HEK293 (cell line): Measurements from ENCODE around the gene IRAK1BP1.
"Not testable (repeated sequence)": the region's sequence is repeated elsewhere in the genome, so short reads cannot be mapped to it uniquely, and the experiment has no call there.

Experiments
- CTCF ChIA-PET: fragments of 350-600 bp; formaldehyde crosslinking; extraction: SDS; loops from one replicate; lab custom pipeline; 2021; ENCODE audit warnings: antibody characterized with exemption; lab: Yijun Ruan, JAX
- POLR2A ChIA-PET: fragments of 300-600 bp; formaldehyde crosslinking; extraction: SDS; loops from one replicate; lab custom pipeline; 2020; ENCODE audit warnings: antibody characterized with exemption, inconsistent platforms; lab: Yijun Ruan, JAX
- H3K27ac ChIP-seq: fragments of 200-500 bp; sonication (Bioruptor generic); 2 replicates; pipeline ENCODE4 v1.5.1; 2014; ENCODE audit warnings: low read depth, low read length, control low read depth, inconsistent platforms; ENCODE audit errors: extremely low read depth
- H3K36me3 ChIP-seq, 2 experiments: fragments of 200-500 bp in 1 of 2; sonication (Bioruptor generic) in 1 of 2; 1 replicate in 1 of 2; 2 replicates in 1 of 2; pipeline ENCODE4 v1.5.1; 2014 to 2017; ENCODE audit warnings: inconsistent platforms in 2 of 2, low read length in 2 of 2; ENCODE audit not compliant: control insufficient read depth in 2 of 2, insufficient read depth in 1 of 2
- H3K4me1 ChIP-seq: fragments of 200-500 bp; sonication (Bioruptor generic); 2 replicates; pipeline ENCODE4 v1.5.1; 2014; ENCODE audit warnings: mild to moderate bottlenecking, low read length, inconsistent platforms; ENCODE audit not compliant: control insufficient read depth, insufficient read depth
- H3K4me3 ChIP-seq: 2 replicates; pipeline ENCODE4 v1.5.1; 2011; ENCODE audit warnings: low read depth, mild to moderate bottlenecking, control low read depth, low read length, moderate library complexity
- H3K9me3 ChIP-seq: fragments of 200-500 bp; sonication (Bioruptor generic); 2 replicates; pipeline ENCODE4 v1.5.1; 2014; ENCODE audit warnings: low read depth, low read length, inconsistent platforms; ENCODE audit not compliant: control insufficient read depth, insufficient read depth
- ELK4 ChIP-seq: IDR thresholded peaks from 2 replicates; pipeline ENCODE4 v1.6.1; 2011; ENCODE audit warnings: mild to moderate bottlenecking, low read depth, low read length, borderline replicate concordance
- KLF16 ChIP-seq: fragments of 450-650 bp; formaldehyde crosslinking; IDR thresholded peaks from 2 replicates; pipeline ENCODE4 v1.5.1; 2017; ENCODE audit warnings: missing biosample characterization, missing genetic modification characterization
- ZBTB48 ChIP-seq: fragments of 450-650 bp; formaldehyde crosslinking; IDR thresholded peaks from 2 replicates; pipeline ENCODE4 v1.5.1; 2016; ENCODE audit warnings: missing biosample characterization, missing genetic modification characterization
- ZNF221 ChIP-seq: fragments of 450-650 bp; formaldehyde crosslinking; IDR thresholded peaks from 2 replicates; pipeline ENCODE4 v1.5.1; 2017; ENCODE audit warnings: missing biosample characterization, missing genetic modification characterization, borderline replicate concordance
- ZNF223 ChIP-seq: fragments of 450-650 bp; formaldehyde crosslinking; IDR thresholded peaks from 2 replicates; pipeline ENCODE4 v1.5.1; 2016; ENCODE audit warnings: missing biosample characterization, missing genetic modification characterization
- ZNF292 ChIP-seq: fragments of 450-650 bp; formaldehyde crosslinking; IDR thresholded peaks from 2 replicates; pipeline ENCODE4 v1.5.1; 2016; ENCODE audit warnings: low read depth, missing biosample characterization, missing genetic modification characterization, borderline replicate concordance
- ZNF416 ChIP-seq: fragments of 450-650 bp; formaldehyde crosslinking; IDR thresholded peaks from 2 replicates; pipeline ENCODE4 v1.5.1; 2016; ENCODE audit warnings: missing biosample characterization, missing genetic modification characterization
- ZNF501 ChIP-seq: fragments of 450-650 bp; formaldehyde crosslinking; IDR thresholded peaks from 2 replicates; pipeline ENCODE4 v1.5.1; 2016; ENCODE audit warnings: missing biosample characterization, missing genetic modification characterization
- ZNF514 ChIP-seq: fragments of 450-650 bp; formaldehyde crosslinking; IDR thresholded peaks from 2 replicates; pipeline ENCODE4 v1.5.1; 2016; ENCODE audit warnings: missing biosample characterization, missing genetic modification characterization
- ZNF521 ChIP-seq: fragments of 450-650 bp; formaldehyde crosslinking; IDR thresholded peaks from 2 replicates; pipeline ENCODE4 v1.5.1; 2017; ENCODE audit warnings: missing biosample characterization, mild to moderate bottlenecking, missing genetic modification characterization
- ZNF530 ChIP-seq: fragments of 450-650 bp; formaldehyde crosslinking; IDR thresholded peaks from 2 replicates; pipeline ENCODE4 v1.5.1; 2016; ENCODE audit warnings: low read depth, missing biosample characterization, missing genetic modification characterization
- ZNF549 ChIP-seq: fragments of 450-650 bp; IDR thresholded peaks from 2 replicates; pipeline ENCODE4 v1.5.1; 2018; ENCODE audit warnings: missing biosample characterization, missing genetic modification characterization, mild to moderate bottlenecking, inconsistent platforms, moderate library complexity
- ZNF785 ChIP-seq: fragments of 450-650 bp; formaldehyde crosslinking; IDR thresholded peaks from 2 replicates; pipeline ENCODE4 v1.5.1; 2016; ENCODE audit warnings: missing biosample characterization, missing genetic modification characterization
- ZNF830 ChIP-seq: fragments of 450-650 bp; IDR thresholded peaks from 2 replicates; pipeline ENCODE4 v1.5.0; 2018; ENCODE audit warnings: missing biosample characterization, missing genetic modification characterization, low read depth, mild to moderate bottlenecking, moderate library complexity
- TF ChIP-seq, protein P1 (sequence below): fragments of 450-650 bp; formaldehyde crosslinking; IDR thresholded peaks from 2 replicates; pipeline ENCODE4 v1.5.1; 2016; ENCODE audit warnings: missing biosample characterization, missing genetic modification characterization, low read depth
- TF ChIP-seq, protein P2 (sequence below): fragments of 450-650 bp; formaldehyde crosslinking; IDR thresholded peaks from 2 replicates; pipeline ENCODE4 v1.5.1; 2016; ENCODE audit warnings: missing biosample characterization, missing genetic modification characterization
- TF ChIP-seq, protein P3 (sequence below): fragments of 450-650 bp; formaldehyde crosslinking; IDR thresholded peaks from 2 replicates; pipeline ENCODE4 v1.5.1; 2016; ENCODE audit warnings: missing biosample characterization, missing genetic modification characterization

Gene IRAK1BP1

GRCh38 chr6:78911218-78911940 is 44.0 kb downstream of the IRAK1BP1 start (continued):
- TF ChIP-seq ELK4, result no peak
- TF ChIP-seq ZBTB48 (tag by site-specific recombination), result no peak
- TF ChIP-seq, protein P1, sequence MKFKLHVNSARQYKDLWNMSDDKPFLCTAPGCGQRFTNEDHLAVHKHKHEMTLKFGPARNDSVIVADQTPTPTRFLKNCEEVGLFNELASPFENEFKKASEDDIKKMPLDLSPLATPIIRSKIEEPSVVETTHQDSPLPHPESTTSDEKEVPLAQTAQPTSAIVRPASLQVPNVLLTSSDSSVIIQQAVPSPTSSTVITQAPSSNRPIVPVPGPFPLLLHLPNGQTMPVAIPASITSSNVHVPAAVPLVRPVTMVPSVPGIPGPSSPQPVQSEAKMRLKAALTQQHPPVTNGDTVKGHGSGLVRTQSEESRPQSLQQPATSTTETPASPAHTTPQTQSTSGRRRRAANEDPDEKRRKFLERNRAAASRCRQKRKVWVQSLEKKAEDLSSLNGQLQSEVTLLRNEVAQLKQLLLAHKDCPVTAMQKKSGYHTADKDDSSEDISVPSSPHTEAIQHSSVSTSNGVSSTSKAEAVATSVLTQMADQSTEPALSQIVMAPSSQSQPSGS (tag by site-specific recombination), result no peak
- no peak for TF ChIP-seq ZNF292
- TF ChIP-seq ZNF223 (tag by site-specific recombination), result no peak
- no peak for TF ChIP-seq ZNF785 (tag by site-specific recombination)
- no peak for TF ChIP-seq ZNF501 (tag by site-specific recombination)
- no peak for TF ChIP-seq ZNF514 (tag by site-specific recombination)
- no peak for TF ChIP-seq ZNF416

GRCh38 chr6:78916411-78916810 is 49.1 kb downstream of the IRAK1BP1 start:
- no peak overlapping the region for H3K27ac ChIP-seq
- no peaks in the 10 kb centered on the region for H3K4me1 ChIP-seq
- no peaks in the 10 kb centered on the region for H3K36me3 ChIP-seq
- POLR2A ChIA-PET, result no interaction called here
- H3K9me3 ChIP-seq, result no peaks in the 10 kb centered on the region; the same call in 1 of the 2 replicates
- CTCF ChIA-PET, result no interaction called here
- no peak overlapping the region for H3K4me3 ChIP-seq
- TF ChIP-seq ZNF830 (tag by site-specific recombination) (no peak), ZNF549 (no peak)

- Histone ChIP-seq H3K4me1 (no peaks in the 10 kb centered on the region), H3K4me3 (no peak overlapping the region), H3K27ac (no peak overlapping the region), H3K36me3 (no peaks in the 10 kb centered on the region), H3K9me3 (no peaks in the 10 kb centered on the region; the same call in 1 of the 2 replicates)
- CTCF ChIA-PET, result no interaction called here
- TF ChIP-seq ZNF521 (tag by site-specific recombination) (no peak), ZNF221 (tag by site-specific recombination) (no peak)
- POLR2A ChIA-PET, result no interaction called here
Measured at GRCh38 chr6:78917788-78918187, 50.4 kb downstream of the IRAK1BP1 start.

DNA sequence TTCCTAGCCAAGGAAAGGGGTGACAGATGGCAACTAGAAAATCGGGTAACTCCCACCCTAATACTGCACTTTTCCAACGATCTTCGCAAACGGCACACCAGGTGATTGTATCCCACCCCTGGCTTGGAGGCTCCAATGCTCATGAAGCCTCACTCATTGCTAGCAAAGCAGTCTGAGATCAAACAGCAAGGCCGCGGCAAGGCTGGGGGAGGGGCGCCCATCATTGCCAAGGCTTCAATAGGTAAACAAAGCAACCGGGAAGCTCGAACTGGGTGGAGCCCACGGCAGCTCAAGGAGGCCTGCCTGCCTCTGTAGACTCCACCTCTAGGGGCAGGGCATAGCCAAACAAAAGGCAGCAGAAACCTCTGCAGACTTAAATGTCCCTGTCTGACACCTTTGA is 53.8 kb downstream of the IRAK1BP1 start:
- H3K4me3 ChIP-seq, H3K36me3 ChIP-seq, H3K27ac ChIP-seq, CTCF ChIA-PET, H3K4me1 ChIP-seq, H3K9me3 ChIP-seq, POLR2A ChIA-PET: not testable (repeated sequence)

DNA sequence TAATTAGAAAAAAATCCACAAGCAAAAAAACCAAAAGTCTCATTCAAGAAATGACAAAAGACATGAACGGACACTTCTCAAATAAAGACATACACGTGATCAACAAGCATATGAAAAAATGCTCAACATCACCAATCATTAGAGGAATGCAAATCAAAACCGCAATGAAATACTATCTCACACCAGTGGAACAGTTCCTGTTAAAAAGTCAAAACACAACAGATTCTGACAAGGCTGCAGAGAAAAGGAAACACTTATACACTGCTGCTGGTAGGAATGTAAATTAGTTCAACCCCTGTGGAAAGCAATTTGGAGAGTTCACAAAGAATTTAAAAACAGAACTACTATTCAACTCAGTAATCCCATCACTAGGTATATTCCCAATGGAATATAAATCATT is 58.0 kb downstream of the IRAK1BP1 start:
- ChIA-PET POLR2A (no interaction called here), CTCF (no interaction called here)
- H3K4me3 ChIP-seq, result no peak overlapping the region
- H3K9me3 ChIP-seq, result no peaks in the 10 kb centered on the region; the same call in 1 of the 2 replicates
- H3K36me3 ChIP-seq, result no peaks in the 10 kb centered on the region
- H3K4me1 ChIP-seq, result no peaks in the 10 kb centered on the region
- no peak overlapping the region for H3K27ac ChIP-seq
- TF ChIP-seq KLF16 (tag by site-specific recombination) (no peak), ZNF530 (tag by site-specific recombination) (no peak), ZNF501 (tag by site-specific recombination) (no peak), ZNF514 (tag by site-specific recombination) (no peak), ZNF416 (no peak)
- TF ChIP-seq, protein P2, sequence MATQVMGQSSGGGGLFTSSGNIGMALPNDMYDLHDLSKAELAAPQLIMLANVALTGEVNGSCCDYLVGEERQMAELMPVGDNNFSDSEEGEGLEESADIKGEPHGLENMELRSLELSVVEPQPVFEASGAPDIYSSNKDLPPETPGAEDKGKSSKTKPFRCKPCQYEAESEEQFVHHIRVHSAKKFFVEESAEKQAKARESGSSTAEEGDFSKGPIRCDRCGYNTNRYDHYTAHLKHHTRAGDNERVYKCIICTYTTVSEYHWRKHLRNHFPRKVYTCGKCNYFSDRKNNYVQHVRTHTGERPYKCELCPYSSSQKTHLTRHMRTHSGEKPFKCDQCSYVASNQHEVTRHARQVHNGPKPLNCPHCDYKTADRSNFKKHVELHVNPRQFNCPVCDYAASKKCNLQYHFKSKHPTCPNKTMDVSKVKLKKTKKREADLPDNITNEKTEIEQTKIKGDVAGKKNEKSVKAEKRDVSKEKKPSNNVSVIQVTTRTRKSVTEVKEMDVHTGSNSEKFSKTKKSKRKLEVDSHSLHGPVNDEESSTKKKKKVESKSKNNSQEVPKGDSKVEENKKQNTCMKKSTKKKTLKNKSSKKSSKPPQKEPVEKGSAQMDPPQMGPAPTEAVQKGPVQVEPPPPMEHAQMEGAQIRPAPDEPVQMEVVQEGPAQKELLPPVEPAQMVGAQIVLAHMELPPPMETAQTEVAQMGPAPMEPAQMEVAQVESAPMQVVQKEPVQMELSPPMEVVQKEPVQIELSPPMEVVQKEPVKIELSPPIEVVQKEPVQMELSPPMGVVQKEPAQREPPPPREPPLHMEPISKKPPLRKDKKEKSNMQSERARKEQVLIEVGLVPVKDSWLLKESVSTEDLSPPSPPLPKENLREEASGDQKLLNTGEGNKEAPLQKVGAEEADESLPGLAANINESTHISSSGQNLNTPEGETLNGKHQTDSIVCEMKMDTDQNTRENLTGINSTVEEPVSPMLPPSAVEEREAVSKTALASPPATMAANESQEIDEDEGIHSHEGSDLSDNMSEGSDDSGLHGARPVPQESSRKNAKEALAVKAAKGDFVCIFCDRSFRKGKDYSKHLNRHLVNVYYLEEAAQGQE (tag by site-specific recombination), result no peak
- TF ChIP-seq, protein P3, sequence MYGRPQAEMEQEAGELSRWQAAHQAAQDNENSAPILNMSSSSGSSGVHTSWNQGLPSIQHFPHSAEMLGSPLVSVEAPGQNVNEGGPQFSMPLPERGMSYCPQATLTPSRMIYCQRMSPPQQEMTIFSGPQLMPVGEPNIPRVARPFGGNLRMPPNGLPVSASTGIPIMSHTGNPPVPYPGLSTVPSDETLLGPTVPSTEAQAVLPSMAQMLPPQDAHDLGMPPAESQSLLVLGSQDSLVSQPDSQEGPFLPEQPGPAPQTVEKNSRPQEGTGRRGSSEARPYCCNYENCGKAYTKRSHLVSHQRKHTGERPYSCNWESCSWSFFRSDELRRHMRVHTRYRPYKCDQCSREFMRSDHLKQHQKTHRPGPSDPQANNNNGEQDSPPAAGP (tag by site-specific recombination), result no peak
